ENCODE data around the gene RHNO1. TPM values are rescaled to one million over a fixed set of nuclear protein-coding genes. Genes with fewer than 3 reads are reported as not detected.

RHNO1 gene
- total and polyA plus RNA-seq, 2 of the 13 experiments (the other 11 are each of a cell fraction or from before 2014, with no cell fraction given): 27.2 to 49.6 TPM

GRCh38 chr12:2877047-2877952, at the start of gene RHNO1, which contains the start of gene FOXM1 (continued):
- TF ChIP-seq ZHX1 (CRISPR knock-in tag; IDR thresholded peaks at IDR 0.05; ENCODE audit: low read depth) (peak; percentile 35), ZNF101 (CRISPR knock-in tag; IDR thresholded peaks at IDR 0.05; ENCODE audit: borderline replicate concordance, low read depth) (no peak), ETS1 (CRISPR knock-in tag; IDR thresholded peaks at IDR 0.05) (no peak), E2F5 (CRISPR knock-in tag; conservative IDR thresholded peaks at IDR 0.05) (peak; percentile 97), ZXDC (CRISPR knock-in tag; IDR thresholded peaks at IDR 0.05) (0 out of 2 replicates have a peak, but pooled peaks have one; percentile 46), ZBTB46 (CRISPR knock-in tag; IDR thresholded peaks at IDR 0.05; ENCODE audit: borderline replicate concordance) (no peak), PHF21A (CRISPR knock-in tag; IDR thresholded peaks at IDR 0.05) (peak; percentile 41; the same call in 1 of the 2 replicates), ZNF543 (CRISPR knock-in tag; IDR thresholded peaks at IDR 0.05) (0 out of 2 replicates have a peak, but pooled peaks have one; percentile 40), CHD2 (IDR thresholded peaks at IDR 0.05; ENCODE audit: low read depth, low read length) (no peak), ZNF629 (CRISPR knock-in tag; conservative IDR thresholded peaks at IDR 0.05) (no peak), ZBTB20 (CRISPR knock-in tag; IDR thresholded peaks at IDR 0.05; ENCODE audit: borderline replicate concordance, low read depth) (no peak), RBM22 (optimal IDR thresholded peaks at IDR 0.05; ENCODE audit: low read length) (no peak), ZNF670 (CRISPR knock-in tag; IDR thresholded peaks at IDR 0.05; ENCODE audit: borderline replicate concordance) (no peak), TBX3 (IDR thresholded peaks at IDR 0.05; ENCODE audit: borderline replicate concordance) (no peak), FIP1L1 (IDR thresholded peaks at IDR 0.05; ENCODE audit: borderline replicate concordance, insufficient read depth, low read depth, low read length) (no peak), EED (CRISPR knock-in tag; IDR thresholded peaks at IDR 0.05) (0 out of 2 replicates have a peak, but pooled peaks have one; percentile 33)
